ENCODE results near the gene CRABP2. TPM values are rescaled to one million over a fixed set of nuclear protein-coding genes. Genes with fewer than 3 reads are reported as not detected.

CRABP2 gene
- total and polyA plus RNA-seq, 2 of the 13 experiments (the other 11 are each of a cell fraction or from before 2014, with no cell fraction given) = 0.40 to 0.60 TPM

DNA sequence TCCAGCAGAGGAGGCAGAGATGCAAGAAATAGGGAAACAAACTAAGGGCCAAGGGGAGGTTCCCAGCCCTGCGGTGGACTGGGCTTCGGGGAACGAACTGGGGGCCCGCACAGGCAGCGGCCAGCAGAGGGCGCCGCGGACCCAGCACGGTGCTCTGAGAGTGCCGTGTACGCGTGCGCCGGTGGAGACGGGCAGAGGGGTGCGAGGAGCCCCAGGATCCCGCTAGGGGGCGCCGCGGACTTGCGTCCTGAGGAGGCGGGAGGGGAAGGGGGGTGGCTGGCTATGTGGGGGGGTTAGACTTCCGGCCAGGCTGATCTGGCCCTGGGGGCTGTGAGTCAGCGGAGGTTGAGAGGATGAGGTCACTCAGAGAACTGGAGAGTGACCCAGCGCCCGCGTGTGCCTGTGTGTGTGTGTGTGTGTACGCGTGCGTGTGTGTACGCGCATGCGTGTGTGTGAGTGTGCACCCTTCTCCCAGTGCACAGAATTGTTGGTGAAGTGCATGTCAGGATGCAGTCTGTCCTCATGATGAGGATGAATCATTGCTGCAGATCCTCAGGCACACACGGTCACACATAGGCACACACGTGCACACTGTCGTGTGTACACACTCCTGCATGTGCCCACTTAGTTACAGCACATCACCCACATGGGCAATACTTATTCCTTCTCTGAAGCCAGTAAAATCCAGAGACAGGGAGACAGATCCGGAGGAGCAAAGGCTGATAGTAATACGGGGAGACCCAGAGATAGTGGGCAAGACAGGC is 45.2 kb downstream of the CRABP2 start (continued):
- TF ChIP-seq, protein P1, sequence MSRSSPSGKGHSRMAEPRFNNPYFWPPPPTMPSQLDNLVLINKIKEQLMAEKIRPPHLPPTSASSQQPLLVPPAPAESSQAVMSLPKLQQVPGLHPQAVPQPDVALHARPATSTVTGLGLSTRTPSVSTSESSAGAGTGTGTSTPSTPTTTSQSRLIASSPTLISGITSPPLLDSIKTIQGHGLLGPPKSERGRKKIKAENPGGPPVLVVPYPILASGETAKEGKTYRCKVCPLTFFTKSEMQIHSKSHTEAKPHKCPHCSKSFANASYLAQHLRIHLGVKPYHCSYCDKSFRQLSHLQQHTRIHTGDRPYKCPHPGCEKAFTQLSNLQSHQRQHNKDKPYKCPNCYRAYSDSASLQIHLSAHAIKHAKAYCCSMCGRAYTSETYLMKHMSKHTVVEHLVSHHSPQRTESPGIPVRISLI (CRISPR knock-in tag; IDR thresholded peaks at IDR 0.05; ENCODE audit: borderline replicate concordance) = no peak
- TF ChIP-seq CHD4 (IDR thresholded peaks at IDR 0.05; ENCODE audit: borderline replicate concordance, low read length) (no peak), NFIB (CRISPR knock-in tag; IDR thresholded peaks at IDR 0.05; ENCODE audit: borderline replicate concordance) (no peak), ZNF205 (CRISPR knock-in tag; IDR thresholded peaks at IDR 0.05) (peak; percentile 50; the same call in 1 of the 2 replicates), MTF1 (CRISPR knock-in tag; IDR thresholded peaks at IDR 0.05) (no peak), LCORL (IDR thresholded peaks at IDR 0.05) (no peak), LCORL (CRISPR knock-in tag; IDR thresholded peaks at IDR 0.05) (peak; percentile 46; the same call in 1 of the 2 replicates), ELF3 (CRISPR knock-in tag; IDR thresholded peaks at IDR 0.05) (peak; percentile 72), TBX2 (CRISPR knock-in tag; IDR thresholded peaks at IDR 0.05; ENCODE audit: borderline replicate concordance) (no peak), ZNF703 (CRISPR knock-in tag; IDR thresholded peaks at IDR 0.05; ENCODE audit: borderline replicate concordance) (no peak), ZNF777 (CRISPR knock-in tag; IDR thresholded peaks at IDR 0.05) (no peak), GATAD2A (CRISPR knock-in tag; IDR thresholded peaks at IDR 0.05) (peak; percentile 67), SCMH1 (CRISPR knock-in tag; IDR thresholded peaks at IDR 0.05; ENCODE audit: borderline replicate concordance) (no peak), ZNF550 (CRISPR knock-in tag; IDR thresholded peaks at IDR 0.05; ENCODE audit: borderline replicate concordance) (no peak; the same call in 1 of the 2 replicates)
- TF ChIP-seq, protein P2, sequence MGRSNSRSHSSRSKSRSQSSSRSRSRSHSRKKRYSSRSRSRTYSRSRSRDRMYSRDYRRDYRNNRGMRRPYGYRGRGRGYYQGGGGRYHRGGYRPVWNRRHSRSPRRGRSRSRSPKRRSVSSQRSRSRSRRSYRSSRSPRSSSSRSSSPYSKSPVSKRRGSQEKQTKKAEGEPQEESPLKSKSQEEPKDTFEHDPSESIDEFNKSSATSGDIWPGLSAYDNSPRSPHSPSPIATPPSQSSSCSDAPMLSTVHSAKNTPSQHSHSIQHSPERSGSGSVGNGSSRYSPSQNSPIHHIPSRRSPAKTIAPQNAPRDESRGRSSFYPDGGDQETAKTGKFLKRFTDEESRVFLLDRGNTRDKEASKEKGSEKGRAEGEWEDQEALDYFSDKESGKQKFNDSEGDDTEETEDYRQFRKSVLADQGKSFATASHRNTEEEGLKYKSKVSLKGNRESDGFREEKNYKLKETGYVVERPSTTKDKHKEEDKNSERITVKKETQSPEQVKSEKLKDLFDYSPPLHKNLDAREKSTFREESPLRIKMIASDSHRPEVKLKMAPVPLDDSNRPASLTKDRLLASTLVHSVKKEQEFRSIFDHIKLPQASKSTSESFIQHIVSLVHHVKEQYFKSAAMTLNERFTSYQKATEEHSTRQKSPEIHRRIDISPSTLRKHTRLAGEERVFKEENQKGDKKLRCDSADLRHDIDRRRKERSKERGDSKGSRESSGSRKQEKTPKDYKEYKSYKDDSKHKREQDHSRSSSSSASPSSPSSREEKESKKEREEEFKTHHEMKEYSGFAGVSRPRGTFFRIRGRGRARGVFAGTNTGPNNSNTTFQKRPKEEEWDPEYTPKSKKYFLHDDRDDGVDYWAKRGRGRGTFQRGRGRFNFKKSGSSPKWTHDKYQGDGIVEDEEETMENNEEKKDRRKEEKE (IDR thresholded peaks at IDR 0.05) = no peak
- TF ChIP-seq, protein P3, sequence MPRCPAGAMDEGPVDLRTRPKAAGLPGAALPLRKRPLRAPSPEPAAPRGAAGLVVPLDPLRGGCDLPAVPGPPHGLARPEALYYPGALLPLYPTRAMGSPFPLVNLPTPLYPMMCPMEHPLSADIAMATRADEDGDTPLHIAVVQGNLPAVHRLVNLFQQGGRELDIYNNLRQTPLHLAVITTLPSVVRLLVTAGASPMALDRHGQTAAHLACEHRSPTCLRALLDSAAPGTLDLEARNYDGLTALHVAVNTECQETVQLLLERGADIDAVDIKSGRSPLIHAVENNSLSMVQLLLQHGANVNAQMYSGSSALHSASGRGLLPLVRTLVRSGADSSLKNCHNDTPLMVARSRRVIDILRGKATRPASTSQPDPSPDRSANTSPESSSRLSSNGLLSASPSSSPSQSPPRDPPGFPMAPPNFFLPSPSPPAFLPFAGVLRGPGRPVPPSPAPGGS (CRISPR knock-in tag; IDR thresholded peaks at IDR 0.05) = no peak; the same call in 1 of the 2 replicates
- TF ChIP-seq, protein P4, sequence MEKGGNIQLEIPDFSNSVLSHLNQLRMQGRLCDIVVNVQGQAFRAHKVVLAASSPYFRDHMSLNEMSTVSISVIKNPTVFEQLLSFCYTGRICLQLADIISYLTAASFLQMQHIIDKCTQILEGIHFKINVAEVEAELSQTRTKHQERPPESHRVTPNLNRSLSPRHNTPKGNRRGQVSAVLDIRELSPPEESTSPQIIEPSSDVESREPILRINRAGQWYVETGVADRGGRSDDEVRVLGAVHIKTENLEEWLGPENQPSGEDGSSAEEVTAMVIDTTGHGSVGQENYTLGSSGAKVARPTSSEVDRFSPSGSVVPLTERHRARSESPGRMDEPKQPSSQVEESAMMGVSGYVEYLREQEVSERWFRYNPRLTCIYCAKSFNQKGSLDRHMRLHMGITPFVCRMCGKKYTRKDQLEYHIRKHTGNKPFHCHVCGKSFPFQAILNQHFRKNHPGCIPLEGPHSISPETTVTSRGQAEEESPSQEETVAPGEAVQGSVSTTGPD (CRISPR knock-in tag; IDR thresholded peaks at IDR 0.05) = no peak
- TF ChIP-seq, protein P5, sequence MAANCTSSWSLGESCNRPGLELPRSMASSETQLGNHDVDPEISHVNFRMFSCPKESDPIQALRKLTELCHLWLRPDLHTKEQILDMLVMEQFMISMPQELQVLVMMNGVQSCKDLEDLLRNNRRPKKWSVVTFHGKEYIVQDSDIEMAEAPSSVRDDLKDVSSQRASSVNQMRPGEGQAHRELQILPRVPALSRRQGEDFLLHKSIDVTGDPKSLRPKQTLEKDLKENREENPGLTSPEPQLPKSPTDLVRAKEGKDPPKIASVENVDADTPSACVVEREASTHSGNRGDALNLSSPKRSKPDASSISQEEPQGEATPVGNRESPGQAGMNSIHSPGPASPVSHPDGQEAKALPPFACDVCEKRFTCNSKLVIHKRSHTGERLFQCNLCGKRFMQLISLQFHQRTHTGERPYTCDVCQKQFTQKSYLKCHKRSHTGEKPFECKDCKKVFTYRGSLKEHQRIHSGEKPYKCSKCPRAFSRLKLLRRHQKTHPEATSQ (CRISPR knock-in tag; IDR thresholded peaks at IDR 0.05; ENCODE audit: borderline replicate concordance) = 0 out of 2 replicates have a peak, but pooled peaks have one; percentile 25
- TF ChIP-seq, protein P6, sequence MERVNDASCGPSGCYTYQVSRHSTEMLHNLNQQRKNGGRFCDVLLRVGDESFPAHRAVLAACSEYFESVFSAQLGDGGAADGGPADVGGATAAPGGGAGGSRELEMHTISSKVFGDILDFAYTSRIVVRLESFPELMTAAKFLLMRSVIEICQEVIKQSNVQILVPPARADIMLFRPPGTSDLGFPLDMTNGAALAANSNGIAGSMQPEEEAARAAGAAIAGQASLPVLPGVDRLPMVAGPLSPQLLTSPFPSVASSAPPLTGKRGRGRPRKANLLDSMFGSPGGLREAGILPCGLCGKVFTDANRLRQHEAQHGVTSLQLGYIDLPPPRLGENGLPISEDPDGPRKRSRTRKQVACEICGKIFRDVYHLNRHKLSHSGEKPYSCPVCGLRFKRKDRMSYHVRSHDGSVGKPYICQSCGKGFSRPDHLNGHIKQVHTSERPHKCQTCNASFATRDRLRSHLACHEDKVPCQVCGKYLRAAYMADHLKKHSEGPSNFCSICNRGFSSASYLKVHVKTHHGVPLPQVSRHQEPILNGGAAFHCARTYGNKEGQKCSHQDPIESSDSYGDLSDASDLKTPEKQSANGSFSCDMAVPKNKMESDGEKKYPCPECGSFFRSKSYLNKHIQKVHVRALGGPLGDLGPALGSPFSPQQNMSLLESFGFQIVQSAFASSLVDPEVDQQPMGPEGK (CRISPR knock-in tag; IDR thresholded peaks at IDR 0.05) = peak; percentile 99
